CD4-positive, alpha-beta memory T cell (primary cell): Measurements from ENCODE around the gene TNFRSF11A. TPM values are rescaled to one million over a fixed set of nuclear protein-coding genes. Genes with fewer than 3 reads are reported as not detected.

ENCODE experiments used
- CTCF ChIA-PET: fragments of 350-600 bp; sonication (Branson Sonifier 250); formaldehyde crosslinking; loops from one replicate; lab custom pipeline; 2021; ENCODE audit warnings: inconsistent platforms; ENCODE audit not compliant: partially characterized antibody; lab: Charles Lee
- POLR2A ChIA-PET: fragments of 350-600 bp; sonication (Branson Sonifier 250); formaldehyde crosslinking; loops from one replicate; lab custom pipeline; 2021; ENCODE audit not compliant: partially characterized antibody; lab: Charles Lee
- DNase-seq, 5 donors: peaks; one replicate each; pipeline versions ENCODE4 v3.0.0 to v3.0.0-alpha.2; 2020 to 2022; ENCODE audit warnings: mixed read lengths in 1 of 5
- H3K27ac ChIP-seq: one replicate; pipeline ENCODE4 v1.7.0; 2013; ENCODE audit warnings: low read depth, low read length
- H3K27me3 ChIP-seq: 2 replicates; pipeline ENCODE4 v1.7.0; 2013; ENCODE audit warnings: mild to moderate bottlenecking, low read length, moderate library complexity; ENCODE audit not compliant: insufficient read depth
- H3K36me3 ChIP-seq: 2 replicates; pipeline ENCODE4 v1.7.0; 2013; ENCODE audit warnings: mild to moderate bottlenecking, low read length, moderate library complexity; ENCODE audit not compliant: insufficient read depth
- H3K4me1 ChIP-seq: 2 replicates; pipeline ENCODE4 v1.7.0; 2013; ENCODE audit warnings: mild to moderate bottlenecking, low read length, moderate library complexity; ENCODE audit not compliant: insufficient read depth
- H3K4me3 ChIP-seq, 2 donors: one replicate each; pipeline ENCODE4 v1.7.0; 2013; ENCODE audit warnings: low read length in 2 of 2, mild to moderate bottlenecking in 1 of 2
- H3K9me3 ChIP-seq, 2 donors: one replicate each; pipeline ENCODE4 v1.7.0; 2013; ENCODE audit warnings: low read length in 2 of 2, control low read depth in 1 of 2; ENCODE audit not compliant: control insufficient read depth in 1 of 2
- H3K27ac Mint-ChIP-seq, 7 donors: one replicate each; pipeline ENCODE4 v1.8.0; 2020 to 2021; ENCODE audit warnings: mixed read lengths in 7 of 7, mild to moderate bottlenecking in 6 of 7, inconsistent platforms in 3 of 7, moderate library complexity in 3 of 7
- H3K27me3 Mint-ChIP-seq, 2 donors: one replicate each; pipeline ENCODE4 v1.8.0; 2020 to 2021; ENCODE audit warnings: mixed read lengths in 2 of 2
- H3K36me3 Mint-ChIP-seq, 2 donors: one replicate each; pipeline ENCODE4 v1.8.0; 2020 to 2021; ENCODE audit warnings: mixed read lengths in 2 of 2, inconsistent platforms in 1 of 2, mild to moderate bottlenecking in 1 of 2
- H3K4me1 Mint-ChIP-seq, 4 donors: one replicate each; pipeline ENCODE4 v1.8.0; 2020 to 2021; ENCODE audit warnings: mixed read lengths in 4 of 4, mild to moderate bottlenecking in 1 of 4
- H3K4me3 Mint-ChIP-seq, 8 donors: one replicate each; pipeline ENCODE4 v1.8.0; 2020 to 2021; ENCODE audit warnings: mixed read lengths in 8 of 8, mild to moderate bottlenecking in 7 of 8, moderate library complexity in 6 of 8, inconsistent platforms in 3 of 8
- H3K9me3 Mint-ChIP-seq, 8 donors: one replicate each; pipeline ENCODE4 v1.8.0; 2020 to 2021; ENCODE audit warnings: mixed read lengths in 8 of 8, mild to moderate bottlenecking in 5 of 8, inconsistent platforms in 3 of 8, moderate library complexity in 1 of 8
- intact Hi-C: fragments of 100-400 bp; cut with micrococcal nuclease; formaldehyde crosslinking; loops from one replicate; pipeline ENCODE4 v1.15.1; 2023
- polyA plus RNA-seq, 2 donors: library from polyadenylated mRNA; unstranded; fragments of 300-500 nt; fragmentation: Illumina TruSeq; gene quantifications; one replicate each; pipeline ENCODE4 v1.2.3, GENCODE V29; 2021
- total RNA-seq, 2 experiments: library from RNA; stranded (reverse); gene quantifications; one replicate each; pipeline ENCODE4 v1.2.3, GENCODE V29; 2021

The TNFRSF11A gene
- total and polyA plus RNA-seq, 4 experiments from 2014 or later = 0.49 to 6.5 (median 1.3) TPM

DNA sequence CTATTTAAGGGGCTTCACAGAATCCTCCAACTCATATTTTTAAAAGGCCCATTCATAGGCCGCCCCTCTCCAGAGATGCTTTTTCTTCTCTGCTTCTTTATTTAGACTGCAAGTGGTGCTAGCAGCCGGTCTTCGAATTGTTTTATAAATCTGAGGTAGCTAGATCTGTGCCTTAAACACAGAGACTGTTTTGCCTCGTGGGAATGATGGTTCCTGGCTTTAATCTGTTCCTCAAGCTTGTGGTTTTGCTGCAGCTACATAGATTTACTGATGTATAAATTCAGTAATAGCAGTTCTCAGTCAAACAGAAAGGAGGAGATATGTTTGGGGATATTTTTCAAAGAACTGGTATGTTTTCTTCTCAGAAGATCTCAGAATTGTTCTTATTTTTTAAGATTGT lies 45.3 kb downstream of the TNFRSF11A start:
- Histone ChIP-seq H3K4me1 (no peaks in the 10 kb centered on the region), H3K27me3 (no peaks in the 10 kb centered on the region), H3K36me3 (no peaks in the 10 kb centered on the region), H3K4me3 (no peak overlapping the region), H3K27ac (no peak overlapping the region), H3K9me3 (no peaks in the 10 kb centered on the region)
- ChIA-PET CTCF (no interaction called here), POLR2A (no interaction called here)
- Mint-ChIP-seq H3K27ac (no peak overlapping the region), H3K4me3 (no peak overlapping the region), H3K4me1 (peaks cover 0 to 6% (median under 1%) of the 10 kb centered on the region in 4 donors), H3K36me3 (no peaks in the 10 kb centered on the region), H3K27me3 (peaks cover 0 to 4% of the 10 kb centered on the region in 2 donors), H3K9me3 (no peaks in the 10 kb centered on the region)
- DNase-seq = no peak
- intact Hi-C loops = no loop called here

DNA sequence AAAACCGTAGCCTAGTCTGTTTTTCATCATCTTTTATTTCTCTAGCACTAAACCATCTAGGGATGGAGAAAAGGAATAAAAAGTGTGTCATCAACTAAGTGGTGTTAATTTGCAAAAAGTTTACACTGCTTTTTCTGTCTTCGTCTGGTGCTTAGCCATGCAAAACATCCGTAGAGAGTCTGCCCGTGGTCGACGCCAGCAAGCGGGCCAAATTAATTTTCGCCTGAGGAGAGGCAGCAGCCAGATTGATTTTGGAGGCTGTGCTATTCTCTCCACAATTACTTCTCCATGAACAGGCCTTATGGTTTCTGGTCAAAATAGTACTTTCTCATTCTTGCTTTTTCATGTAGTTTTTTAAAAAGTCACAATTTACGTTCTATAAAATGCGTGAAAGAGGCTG lies 46.3 kb downstream of the TNFRSF11A start:
- intact Hi-C loops = no loop called here
- H3K27ac ChIP-seq = no peak overlapping the region
- H3K27me3 ChIP-seq = no peaks in the 10 kb centered on the region
- no peaks in the 10 kb centered on the region for H3K9me3 ChIP-seq
- H3K36me3 ChIP-seq = no peaks in the 10 kb centered on the region
- Mint-ChIP-seq H3K27ac (no peak overlapping the region), H3K4me3 (no peak overlapping the region), H3K27me3 (peaks cover 0 to 4% of the 10 kb centered on the region in 2 donors), H3K9me3 (no peaks in the 10 kb centered on the region), H3K36me3 (no peaks in the 10 kb centered on the region), H3K4me1 (peaks cover 0 to 6% (median under 1%) of the 10 kb centered on the region in 4 donors)
- ChIA-PET CTCF (no interaction called here), POLR2A (no interaction called here)
- no peak overlapping the region for H3K4me3 ChIP-seq
- H3K4me1 ChIP-seq = no peaks in the 10 kb centered on the region
- DNase-seq = no peak

DNA sequence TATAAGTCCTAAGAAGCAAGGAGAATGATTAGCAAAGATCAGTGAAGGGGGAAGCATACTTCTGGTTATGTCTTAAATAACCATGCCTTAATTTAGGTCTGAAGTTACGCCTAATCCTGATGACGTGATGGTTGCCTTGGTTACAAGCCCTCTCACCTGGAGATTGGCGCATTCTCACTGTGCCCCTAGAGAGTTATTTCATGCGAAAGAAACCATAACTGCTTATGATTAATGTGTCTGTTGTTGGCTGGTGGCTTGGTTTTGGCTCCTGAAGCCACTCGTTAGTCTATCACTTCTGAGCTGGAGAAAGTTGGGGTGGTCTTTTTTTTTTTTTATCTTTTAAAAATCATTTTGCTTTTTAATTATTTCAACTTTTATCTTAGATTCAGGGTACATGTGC lies 47.0 kb downstream of the TNFRSF11A start:
- no peaks in the 10 kb centered on the region for H3K4me1 ChIP-seq
- CTCF ChIA-PET = no interaction called here
- no peaks in the 10 kb centered on the region for H3K36me3 ChIP-seq
- POLR2A ChIA-PET = no interaction called here
- no peak overlapping the region for H3K4me3 Mint-ChIP-seq
- no peak overlapping the region for H3K4me3 ChIP-seq
- no peaks in the 10 kb centered on the region for H3K9me3 Mint-ChIP-seq
- H3K27ac Mint-ChIP-seq = no peak overlapping the region
- intact Hi-C loops = no loop called here
- DNase-seq = no peak
- H3K9me3 ChIP-seq = no peaks in the 10 kb centered on the region
- peaks cover 0 to 4% of the 10 kb centered on the region in 2 donors for H3K27me3 Mint-ChIP-seq
- no peak overlapping the region for H3K27ac ChIP-seq
- no peaks in the 10 kb centered on the region for H3K27me3 ChIP-seq
- peaks cover 0 to 6% (median under 1%) of the 10 kb centered on the region in 4 donors for H3K4me1 Mint-ChIP-seq
- H3K36me3 Mint-ChIP-seq = no peaks in the 10 kb centered on the region

- Histone ChIP-seq H3K36me3 (no peaks in the 10 kb centered on the region), H3K27ac (no peak overlapping the region), H3K27me3 (no peaks in the 10 kb centered on the region), H3K4me1 (no peaks in the 10 kb centered on the region), H3K9me3 (no peaks in the 10 kb centered on the region), H3K4me3 (no peak overlapping the region)
- Mint-ChIP-seq H3K27ac (no peak overlapping the region), H3K36me3 (no peaks in the 10 kb centered on the region), H3K9me3 (no peaks in the 10 kb centered on the region), H3K4me1 (peaks cover 0 to 6% (median under 1%) of the 10 kb centered on the region in 4 donors), H3K27me3 (peaks cover 0 to 4% of the 10 kb centered on the region in 2 donors), H3K4me3 (no peak overlapping the region)
- ChIA-PET POLR2A (no interaction called here), CTCF (no interaction called here)
- DNase-seq = no peak
- intact Hi-C loops = no loop called here
Observed at GRCh38 chr18:62372882-62373281, 47.8 kb downstream of the TNFRSF11A start.

DNA sequence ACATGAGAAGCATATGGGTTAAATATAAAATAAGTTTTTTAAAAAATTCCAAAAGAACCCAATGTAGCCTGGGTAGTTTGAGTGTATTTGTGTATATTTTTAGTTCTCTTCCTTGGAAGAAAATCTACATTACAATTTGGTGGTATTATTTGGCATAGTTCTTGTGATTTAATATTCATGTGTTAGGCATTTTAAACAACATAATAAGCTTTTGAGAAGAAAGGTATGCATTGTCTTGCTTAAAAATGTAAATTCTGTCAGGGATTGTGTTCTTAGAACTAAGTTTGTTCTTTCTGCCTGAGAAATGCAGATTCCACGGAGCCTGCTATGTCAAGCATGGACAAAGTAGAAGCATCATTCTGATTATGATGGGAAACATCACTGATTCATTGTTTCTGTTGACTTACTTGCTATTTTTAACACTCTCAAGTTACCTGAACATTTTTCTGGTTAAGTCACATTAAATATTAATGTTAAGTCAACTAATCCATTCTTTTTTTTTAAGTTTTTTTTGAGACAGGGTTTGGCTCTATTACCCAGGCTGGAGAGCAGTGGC lies 49.4 kb downstream of the TNFRSF11A start:
- Histone ChIP-seq H3K27me3 (no peaks in the 10 kb centered on the region), H3K9me3 (no peaks in the 10 kb centered on the region), H3K36me3 (no peaks in the 10 kb centered on the region), H3K4me3 (no peak overlapping the region), H3K4me1 (no peaks in the 10 kb centered on the region), H3K27ac (no peak overlapping the region)
- no peaks in the 10 kb centered on the region for H3K9me3 Mint-ChIP-seq
- H3K4me1 Mint-ChIP-seq = no peaks in the 10 kb centered on the region
- no peak for DNase-seq
- H3K27me3 Mint-ChIP-seq = peaks cover 0 to 4% of the 10 kb centered on the region in 2 donors
- no peak overlapping the region for H3K4me3 Mint-ChIP-seq
- no peak overlapping the region for H3K27ac Mint-ChIP-seq
- intact Hi-C loops = no loop called here
- no peaks in the 10 kb centered on the region for H3K36me3 Mint-ChIP-seq
- CTCF ChIA-PET = no interaction called here
- POLR2A ChIA-PET = no interaction called here

DNA sequence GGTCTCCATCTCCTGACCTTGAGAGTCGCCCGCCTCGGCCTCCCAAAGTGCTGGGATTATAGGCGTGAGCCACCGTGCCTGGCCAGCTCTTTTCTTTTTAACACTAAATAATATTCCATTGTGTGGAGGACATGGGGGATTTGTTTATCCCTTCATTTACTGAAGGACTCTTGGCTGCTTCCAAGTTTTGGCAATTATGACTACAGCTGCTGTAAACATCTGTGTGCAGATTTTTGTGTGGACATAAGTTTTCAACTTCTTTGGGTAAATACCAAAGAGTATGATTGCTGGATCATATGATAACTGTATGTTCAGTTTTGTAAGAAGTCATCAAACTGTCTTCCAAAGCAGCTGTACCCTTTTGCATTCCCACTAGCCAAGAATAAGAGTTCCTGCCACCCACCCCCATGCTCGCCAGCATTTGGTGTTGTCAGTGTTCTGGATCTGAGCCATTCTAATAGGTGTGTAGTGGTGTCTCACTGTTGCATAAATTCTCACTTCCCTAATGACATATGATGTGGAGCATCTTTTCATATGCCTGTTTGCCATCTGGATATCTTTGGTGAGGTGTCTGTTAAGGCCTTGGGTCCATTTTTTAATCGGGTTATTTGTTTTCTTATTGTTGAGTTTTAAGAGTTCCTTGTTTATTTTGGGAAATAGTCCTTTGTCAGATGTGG lies 52.2 kb downstream of the TNFRSF11A start:
- Histone ChIP-seq H3K4me1 (no peaks in the 10 kb centered on the region), H3K27ac (no peak overlapping the region), H3K9me3 (no peaks in the 10 kb centered on the region), H3K4me3 (no peak overlapping the region), H3K27me3 (no peaks in the 10 kb centered on the region), H3K36me3 (no peaks in the 10 kb centered on the region)
- CTCF ChIA-PET = no interaction called here
- Mint-ChIP-seq H3K36me3 (no peaks in the 10 kb centered on the region), H3K27me3 (peaks cover 0 to 4% of the 10 kb centered on the region in 2 donors), H3K9me3 (no peaks in the 10 kb centered on the region), H3K27ac (no peak overlapping the region), H3K4me1 (no peaks in the 10 kb centered on the region), H3K4me3 (no peak overlapping the region)
- DNase-seq = no peak
- intact Hi-C loops = no loop called here
- POLR2A ChIA-PET = no interaction called here

GRCh38 chr18:62379051-62379450 lies 53.9 kb downstream of the TNFRSF11A start:
- Mint-ChIP-seq H3K4me1 (no peaks in the 10 kb centered on the region), H3K27me3 (no peaks in the 10 kb centered on the region), H3K36me3 (no peaks in the 10 kb centered on the region), H3K4me3 (no peak overlapping the region), H3K27ac (no peak overlapping the region), H3K9me3 (peaks cover 0 to 3% (median 0%) of the 10 kb centered on the region in 8 donors)
- no peaks in the 10 kb centered on the region for H3K27me3 ChIP-seq
- no peak for DNase-seq
- no peaks in the 10 kb centered on the region for H3K9me3 ChIP-seq
- no peak overlapping the region for H3K27ac ChIP-seq
- ChIA-PET POLR2A (no interaction called here), CTCF (no interaction called here)
- no peaks in the 10 kb centered on the region for H3K4me1 ChIP-seq
- intact Hi-C loops = no loop called here
- no peak overlapping the region for H3K4me3 ChIP-seq
- H3K36me3 ChIP-seq = no peaks in the 10 kb centered on the region
